Embryonic facial prominence (tissue), 1 donor: ENCODE measurements around the gene MACROD2.
A peak's percentile ranks its signal among the peaks of the same experiment; 100 is the strongest.

Source experiments
- DNase-seq: peaks from one replicate; pipeline ENCODE4 v3.0.0-alpha.2; 2016; ENCODE audit errors: extremely low spot score

The MACROD2 gene

DNA sequence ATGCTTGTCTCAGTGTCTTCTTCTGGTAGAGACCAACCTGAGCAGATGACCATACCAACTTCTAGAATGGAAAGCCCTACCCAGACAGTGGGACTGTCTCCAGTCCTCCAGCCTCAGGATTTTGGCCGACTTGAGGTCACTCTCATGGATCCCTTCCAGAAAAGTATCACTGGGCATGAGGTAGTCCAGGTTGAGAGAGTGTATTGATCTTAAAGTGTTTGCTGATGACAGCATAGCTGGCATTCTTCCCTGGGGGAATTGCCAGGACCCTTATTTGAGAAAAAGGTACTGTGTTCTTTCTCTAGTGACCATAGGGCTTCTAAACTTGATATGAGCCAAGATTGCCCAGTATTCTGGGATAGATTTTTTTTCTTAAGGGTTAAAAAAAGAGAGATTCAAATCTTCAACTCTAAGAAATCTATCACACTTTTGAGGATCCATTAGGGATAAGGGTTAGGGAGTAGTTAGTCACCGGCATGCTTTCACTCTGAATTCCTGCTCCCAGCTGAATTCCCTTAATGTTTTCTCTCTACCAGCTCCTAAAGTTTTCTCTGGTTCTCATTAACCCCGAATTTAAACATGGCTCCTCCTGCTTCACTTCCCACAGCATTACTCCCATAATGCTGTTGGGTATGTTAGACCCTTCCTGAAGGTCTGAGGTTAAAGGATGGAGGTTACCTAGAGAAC, 415.7 kb downstream of the MACROD2 start:
- no peak for DNase-seq

DNA sequence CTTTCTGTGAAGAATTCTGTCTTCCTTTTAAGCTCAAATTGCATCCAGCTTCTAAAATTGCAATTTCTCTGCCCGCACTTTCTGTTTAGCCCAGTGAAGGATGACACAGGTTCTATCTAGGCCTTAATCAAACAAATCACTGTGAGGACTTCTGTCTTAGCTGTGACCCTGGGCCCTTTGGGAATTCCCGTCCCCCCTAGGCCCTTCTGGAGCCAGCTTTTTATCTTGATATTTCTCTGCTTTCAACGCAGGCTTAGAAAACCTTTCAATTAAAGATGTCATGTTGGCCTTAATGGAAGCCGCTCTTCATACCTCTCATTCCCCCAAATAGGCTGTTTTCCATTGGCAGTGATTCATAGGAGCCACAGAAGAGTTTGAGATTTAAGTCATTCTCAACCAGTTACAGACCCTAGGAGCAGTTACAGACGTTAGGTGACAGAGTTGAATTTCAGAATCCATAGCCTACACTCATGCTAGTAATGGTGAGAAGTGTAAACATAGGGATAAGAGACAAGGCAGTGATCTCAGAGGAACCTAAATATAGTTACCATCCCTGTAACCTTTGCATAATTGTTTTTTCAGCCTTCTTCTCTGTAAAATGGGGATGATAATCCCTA, 416.9 kb downstream of the MACROD2 start:
- no peak for DNase-seq

DNA sequence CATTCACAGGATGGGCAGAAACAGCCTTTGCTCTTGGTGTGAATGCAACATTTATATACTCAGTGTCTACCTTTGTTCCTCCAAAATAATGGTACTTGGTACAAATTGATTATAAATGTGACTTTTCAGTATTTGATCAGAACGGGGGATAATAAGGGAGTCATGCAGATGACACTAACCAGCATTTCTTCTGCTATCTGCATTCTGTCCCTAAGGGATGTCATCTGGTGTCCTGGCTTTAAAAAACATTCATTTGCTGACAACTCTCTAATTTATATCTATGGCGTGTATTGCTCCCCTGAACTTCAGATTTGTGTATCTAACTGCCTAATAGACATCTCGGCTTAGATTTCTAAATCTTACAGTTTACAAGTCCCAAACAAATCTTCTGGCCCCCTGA, 418.5 kb downstream of the MACROD2 start:
- DNase-seq, result no peak

DNA sequence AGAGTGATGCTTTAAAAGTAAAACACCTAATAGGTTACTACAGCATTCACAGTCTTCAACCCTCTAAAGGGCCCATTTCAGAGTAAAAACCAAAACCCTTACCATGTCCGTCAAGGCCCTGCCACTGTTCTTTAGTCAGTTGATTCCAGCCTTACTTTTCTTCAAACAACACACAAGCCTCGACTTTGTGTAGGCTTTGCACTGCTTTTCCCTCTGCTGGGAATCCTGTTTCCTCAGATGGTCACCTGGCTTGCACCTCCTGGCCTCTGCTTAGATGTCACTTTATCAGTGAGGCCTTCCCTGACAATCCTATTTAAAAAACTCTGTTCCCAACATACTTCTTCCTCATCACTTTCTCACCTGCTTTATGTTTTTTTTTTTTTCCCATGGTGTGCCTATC, 419.2 kb downstream of the MACROD2 start:
- no peak for DNase-seq

DNA sequence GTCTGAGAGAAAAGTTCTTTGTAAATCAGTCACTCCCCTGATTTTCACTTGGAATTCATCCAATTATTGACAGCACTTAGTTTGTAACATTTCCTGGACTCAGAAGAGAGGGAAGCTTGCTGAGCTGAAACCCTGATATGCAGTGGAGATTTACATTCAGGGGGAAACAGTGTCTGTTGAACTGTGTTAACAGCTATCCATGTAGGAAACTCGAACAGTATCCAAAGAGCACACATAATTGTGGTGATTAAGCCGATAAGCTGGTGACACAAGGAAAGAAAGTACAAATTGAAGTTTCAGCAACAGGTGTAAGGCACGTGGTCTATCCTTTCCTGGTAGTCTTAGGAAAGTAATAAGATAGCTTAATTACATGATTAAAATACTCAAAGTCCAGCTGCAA, 420.2 kb downstream of the MACROD2 start:
- no peak for DNase-seq

DNA sequence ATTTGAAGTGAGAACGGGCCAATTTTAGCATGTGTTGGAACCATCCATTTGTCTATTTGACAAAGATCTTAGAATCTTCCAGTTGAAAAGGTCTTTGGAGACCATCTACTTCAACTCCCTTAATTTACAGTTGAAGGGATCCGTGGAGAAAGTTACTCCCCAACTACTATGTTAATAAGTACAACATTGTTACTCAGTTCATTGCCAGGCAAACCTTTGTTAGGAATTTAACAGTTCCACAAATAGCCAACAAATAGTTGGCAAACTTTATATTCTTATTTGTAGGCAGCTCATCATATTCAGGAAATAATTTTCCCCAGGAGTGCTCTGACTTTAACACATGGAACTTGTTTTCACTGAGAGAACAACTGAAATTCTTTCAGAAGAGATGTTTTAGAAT, 423.1 kb downstream of the MACROD2 start:
- peak; percentile 20 for DNase-seq

DNA sequence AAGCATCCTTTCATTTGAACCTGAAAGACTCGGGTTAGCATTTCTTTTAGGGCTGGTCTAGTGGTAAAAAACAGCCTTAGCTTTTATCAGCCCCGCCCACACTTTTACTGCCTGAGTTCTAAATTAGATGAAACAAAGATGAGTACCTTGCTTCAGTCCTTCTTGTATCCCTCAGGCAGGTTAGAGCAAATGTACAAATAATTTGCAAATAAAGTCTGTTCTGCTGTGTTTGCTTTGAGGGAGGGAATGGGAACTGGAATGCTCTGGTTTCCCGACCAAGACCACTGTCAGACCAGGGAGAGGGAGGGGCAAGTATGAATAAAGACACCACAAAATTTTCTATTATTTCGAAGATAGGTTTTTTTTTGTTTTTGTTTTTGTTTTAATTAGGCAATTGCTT, 427.6 kb downstream of the MACROD2 start:
- DNase-seq, result no peak

DNA sequence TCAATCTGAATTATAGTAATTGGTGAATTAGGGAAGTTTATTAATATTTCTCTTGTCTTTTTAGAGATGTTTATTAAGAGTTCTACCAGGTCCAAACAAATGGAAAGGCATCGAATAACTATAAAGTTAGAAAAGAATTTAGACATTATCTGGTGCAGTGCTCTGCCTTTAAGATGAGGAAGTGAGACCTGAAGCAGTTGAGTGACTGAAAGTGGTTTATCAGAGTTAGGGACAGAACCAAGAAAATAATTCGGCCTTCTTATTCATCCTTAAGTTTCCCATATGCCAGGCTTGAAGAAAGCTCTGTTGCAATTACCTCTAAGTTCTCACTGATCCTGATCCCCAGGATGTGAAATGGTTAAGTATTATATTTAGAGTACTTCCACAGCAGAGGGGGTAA, 436.3 kb downstream of the MACROD2 start:
- DNase-seq, result no peak

DNA sequence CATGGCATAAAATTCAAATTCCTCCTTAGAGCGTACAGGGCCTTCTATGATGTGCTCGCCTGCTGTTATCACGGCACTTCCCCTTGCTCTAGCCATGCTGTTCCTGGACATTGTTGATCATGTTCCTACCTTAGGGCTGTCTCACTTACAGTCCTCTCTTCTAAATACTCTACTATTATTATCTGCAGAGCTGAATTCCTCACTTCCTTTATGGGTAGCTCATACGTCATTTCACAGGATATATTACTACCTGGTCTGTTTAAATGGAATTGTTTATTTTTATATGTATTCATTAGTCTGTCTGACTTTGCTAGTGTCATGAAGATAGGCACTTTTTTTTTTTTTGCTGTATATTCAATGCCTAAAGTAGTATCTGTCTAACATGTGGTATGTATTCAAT, 436.8 kb downstream of the MACROD2 start:
- no peak for DNase-seq

DNA sequence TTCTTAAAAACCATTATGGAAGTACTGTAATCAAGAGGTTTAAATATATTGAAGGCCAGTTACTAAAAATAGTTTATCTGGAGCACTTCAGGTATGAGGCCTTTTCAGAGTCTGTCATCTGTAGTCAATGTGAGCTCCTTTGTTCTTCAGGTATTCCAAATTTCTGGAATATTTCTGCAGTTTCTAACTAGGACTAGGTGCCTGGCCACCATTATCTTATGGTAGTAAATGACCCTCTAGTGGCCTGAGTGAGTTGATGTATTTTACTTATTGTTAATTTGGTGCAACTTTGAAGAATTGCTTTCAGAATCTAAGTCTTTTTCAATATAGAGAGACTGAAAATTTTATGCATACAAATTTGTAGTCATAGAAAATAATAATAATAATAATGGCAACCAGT, 437.3 kb downstream of the MACROD2 start:
- DNase-seq, result no peak

DNA sequence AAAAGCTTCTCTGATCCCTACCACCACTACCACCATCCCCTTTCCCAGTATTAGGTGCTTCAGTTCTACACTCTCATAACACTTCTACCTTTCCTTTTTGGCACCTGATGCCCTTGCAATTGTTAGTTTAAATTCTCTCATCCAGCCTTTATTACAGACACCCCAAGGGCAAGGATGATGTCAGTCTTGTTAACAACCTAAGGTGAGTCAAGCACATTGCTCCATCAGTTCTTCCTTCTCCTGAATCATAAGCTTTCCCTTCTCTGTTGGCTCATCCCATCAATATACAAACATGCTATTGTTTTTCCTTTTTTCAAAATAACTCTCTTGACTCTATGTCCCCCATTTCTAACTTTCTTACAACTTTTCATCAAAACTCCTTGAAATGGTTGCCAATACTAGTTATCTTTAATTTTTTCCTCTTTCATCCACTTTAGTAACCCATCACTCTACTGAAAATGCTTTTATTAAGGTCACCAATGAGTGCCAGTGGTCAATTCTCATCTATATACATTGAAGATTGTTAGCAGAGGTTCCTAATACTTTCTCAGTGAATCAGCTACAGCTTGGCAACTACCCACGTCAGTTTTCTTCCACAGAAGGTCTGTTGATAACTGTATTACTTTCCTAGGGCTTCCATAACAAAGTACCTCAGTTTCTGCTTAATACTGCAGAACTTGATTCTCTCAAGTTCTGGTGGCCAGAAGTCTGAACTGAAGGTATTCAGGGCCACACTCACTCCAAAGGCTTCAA, 439.2 kb downstream of the MACROD2 start:
- DNase-seq, result no peak

DNA sequence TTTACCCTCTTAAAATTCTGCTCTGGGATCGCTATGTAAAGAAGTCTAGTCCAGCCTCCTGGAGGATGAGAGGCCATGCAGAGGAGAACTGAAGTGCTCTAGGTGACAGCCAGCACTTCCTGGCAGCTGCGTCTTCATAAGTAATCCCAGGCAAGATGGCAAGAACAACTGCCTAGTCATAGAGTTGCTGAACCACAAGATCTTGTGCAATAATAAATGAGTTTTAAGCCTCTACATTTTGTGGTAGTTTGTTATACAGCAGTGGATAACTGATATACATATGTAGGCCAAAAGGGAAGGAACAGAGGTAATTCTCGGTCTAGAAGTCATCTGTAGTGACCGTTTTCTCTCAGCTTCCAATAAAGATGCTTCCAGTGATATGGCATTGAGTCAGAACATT, 445.9 kb downstream of the MACROD2 start:
- DNase-seq, result no peak

DNA sequence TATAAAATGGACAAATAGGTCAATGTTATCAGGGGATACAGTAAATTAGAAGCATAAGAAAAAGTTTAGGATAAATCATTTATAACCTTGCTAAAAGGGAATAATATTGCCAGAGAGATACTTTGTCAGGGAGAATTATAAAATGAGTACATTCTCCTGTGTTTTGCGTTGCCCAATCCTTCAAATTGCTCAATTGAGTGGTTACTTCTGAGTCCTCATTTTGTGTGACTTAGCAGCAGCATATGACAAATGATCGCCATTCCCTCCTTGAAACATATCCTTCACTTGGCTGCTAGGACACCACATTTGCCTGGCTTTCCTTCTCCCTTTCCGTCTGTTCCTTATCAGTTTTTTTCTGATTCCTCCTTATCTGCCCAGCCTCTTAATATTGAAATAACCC, 448.8 kb downstream of the MACROD2 start:
- DNase-seq, result no peak

DNA sequence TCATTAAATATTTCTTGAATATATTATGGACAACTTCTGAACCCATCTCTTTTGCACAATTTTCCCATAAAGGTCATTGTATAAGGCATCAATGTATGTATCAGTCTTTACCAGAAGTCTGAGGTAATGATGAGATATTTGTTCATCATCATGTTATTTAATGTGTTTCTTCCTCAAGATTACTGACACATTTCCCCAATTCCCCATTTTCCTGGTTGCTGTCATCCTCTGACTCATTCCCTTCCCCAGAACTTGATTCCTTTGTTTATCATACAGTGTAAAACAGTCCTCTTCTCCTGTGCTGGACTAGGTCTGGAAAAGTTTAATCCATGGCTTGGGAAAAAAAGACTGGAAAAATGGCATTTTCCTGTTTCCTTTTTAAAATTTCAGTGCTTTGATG, 450.0 kb downstream of the MACROD2 start:
- DNase-seq, result no peak

DNA sequence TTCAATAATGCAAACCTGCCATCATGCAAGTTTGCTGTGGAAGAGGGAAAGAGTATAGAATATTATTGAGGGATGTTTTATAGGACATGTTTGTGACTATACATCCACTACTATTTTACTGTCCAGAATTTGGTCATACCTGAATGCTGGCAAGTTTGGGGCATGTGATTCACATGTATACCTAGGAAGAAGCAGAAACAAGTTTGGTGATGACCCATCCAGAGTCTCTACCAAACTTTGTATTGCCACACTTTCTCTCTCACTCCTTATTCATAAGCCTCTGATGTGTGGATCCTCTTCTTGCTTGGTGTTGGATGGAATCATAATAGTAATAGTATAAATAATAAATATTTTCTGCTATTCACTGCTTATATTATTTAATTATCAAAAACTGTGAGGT, 450.6 kb downstream of the MACROD2 start:
- DNase-seq, result no peak

DNA sequence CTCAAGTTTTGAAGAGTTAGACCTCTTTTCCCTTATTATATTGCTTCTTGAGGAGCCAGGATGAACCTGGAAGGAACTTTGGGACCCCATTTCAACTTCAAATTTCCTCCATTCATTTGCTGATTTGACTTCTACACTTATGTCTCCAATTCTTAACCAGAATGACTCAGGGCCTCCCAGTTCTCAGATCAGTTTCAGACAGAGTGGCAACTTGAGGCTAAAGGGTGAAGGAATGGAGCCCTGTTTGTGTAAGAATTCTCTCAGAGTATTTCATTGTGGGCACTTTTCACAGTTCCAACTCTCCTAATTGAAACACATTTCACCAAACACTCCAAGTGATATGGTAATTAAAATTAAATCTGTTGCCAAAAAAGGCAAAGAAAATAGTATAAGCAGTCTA, 451.1 kb downstream of the MACROD2 start:
- no peak for DNase-seq

DNA sequence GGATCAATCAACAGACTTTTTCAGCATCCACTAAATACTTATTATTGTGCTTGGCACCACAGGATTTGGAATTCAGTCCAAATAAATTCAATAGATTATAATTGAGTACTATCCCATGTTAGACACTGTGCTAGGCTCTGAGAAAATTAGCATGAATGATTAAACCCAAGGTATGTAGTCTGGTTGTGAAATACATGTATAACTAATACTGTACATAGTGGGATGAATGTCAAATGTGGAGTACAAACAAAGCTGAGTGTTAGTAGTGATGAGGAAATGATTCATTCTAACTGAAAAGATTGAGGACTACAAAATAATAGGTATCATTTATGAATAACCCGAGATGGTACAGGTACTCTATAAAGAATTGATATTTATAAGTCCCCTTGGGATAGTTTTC, 454.0 kb downstream of the MACROD2 start:
- DNase-seq, result no peak

DNA sequence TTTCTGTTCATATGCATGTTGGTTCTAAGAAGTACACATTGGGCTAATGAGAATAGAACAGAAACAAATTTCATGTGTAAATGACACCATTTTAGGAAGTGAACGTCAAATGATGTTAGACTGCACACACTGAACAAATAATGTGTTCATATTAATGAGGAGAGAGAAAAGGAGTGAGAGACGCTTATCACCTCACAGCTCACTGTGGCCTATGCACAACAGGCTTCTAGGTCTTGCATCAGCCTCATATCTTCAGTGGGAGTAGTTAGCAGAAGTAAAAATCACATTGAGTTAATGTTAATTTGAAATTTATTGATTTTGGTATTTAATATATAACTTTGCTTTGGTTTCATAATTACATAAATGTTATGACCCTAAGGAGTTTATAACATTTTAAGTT, 454.9 kb downstream of the MACROD2 start:
- no peak for DNase-seq

DNA sequence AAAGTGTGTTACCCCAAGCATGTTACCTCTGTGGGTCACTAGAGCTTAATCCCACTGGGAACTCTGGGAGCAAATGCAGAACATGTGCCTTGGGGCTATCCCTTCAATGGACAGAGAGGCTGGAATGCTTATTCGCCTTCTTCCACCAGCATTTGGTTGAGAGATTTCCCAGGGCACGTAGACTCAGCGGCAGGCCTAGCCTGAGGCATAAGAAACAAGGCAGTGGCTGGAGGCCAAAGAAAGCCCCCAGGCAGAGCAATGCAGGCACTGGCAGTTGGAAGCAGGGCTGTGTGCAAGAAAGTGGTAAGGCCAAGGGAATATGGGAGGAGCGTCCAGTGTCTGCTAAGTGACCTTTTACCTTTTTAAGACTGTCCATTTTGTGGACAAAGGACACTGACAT, 456.1 kb downstream of the MACROD2 start:
- no peak for DNase-seq

DNA sequence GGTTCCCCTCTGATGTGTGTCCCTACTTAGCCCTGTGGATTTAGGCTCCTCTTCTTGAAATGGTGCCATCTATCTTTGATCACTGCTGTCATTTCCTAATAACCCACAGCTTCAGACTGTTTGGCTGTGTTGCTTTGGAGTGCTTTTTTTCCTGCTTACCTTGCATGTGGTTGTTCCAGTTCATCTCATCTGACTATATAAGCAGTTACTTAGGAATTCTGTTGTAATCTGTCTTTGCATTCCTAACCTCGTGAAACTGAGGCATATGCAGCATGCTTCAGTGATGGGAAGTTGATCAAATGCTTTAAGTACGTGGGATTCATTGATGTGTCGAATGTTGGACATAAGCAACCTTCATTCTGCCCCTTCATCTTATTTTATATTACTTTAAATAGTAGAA, 457.9 kb downstream of the MACROD2 start:
- DNase-seq, result no peak

DNA sequence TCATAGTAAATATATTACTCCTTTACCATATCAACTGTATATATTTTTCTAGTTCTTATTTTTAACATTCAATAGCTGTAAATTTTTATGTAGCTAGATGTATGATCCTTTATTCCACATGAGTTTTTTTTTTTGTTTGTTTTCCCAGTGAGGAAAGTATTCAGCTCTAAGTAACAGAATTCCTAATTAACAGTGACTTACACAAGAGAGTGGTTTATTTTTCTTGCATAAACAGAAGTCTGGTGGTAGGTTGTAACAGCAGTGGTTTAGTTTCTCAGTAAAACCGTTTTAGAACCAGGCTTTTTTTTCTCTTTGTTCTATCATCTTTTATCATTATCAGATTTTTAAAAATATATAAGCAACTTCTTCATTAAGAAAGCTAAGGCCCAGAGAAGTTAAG, 459.0 kb downstream of the MACROD2 start:
- no peak for DNase-seq

DNA sequence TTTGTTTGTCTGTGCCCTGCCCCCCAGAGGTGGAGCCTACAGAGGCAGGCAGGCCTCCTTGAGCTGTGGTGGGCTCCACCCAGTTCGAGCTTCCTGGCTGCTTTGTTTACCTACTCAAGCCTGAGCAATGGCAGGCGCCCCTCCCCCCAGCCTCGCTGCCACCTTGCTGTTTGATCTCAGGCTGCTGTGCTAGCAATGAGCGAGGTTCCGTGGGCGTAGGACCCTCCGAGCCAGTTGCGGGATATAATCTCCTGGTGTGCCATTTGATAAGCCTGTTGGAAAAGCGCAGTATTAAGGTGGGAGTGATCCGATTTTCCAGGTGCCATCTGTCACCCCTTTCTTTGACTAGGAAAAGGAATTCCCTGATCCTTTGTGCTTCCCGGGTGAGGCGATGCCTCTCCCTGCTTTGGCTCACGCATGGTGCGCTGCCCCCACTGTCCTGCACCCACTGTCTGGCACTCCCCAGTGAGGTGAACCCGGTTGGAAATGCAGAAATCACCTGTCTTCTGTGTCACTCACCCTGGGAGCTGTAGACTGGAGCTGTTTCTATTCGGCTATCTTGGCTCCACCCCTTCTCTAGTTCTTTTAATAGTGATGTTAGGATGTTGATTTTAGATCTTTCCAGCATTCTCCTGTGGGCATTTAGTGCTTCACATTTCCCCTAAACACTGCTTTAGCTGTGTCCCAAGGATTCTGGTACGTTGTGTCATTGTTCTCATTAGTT, 471.9 kb downstream of the MACROD2 start:
- DNase-seq, result peak; percentile 4
